WTC11 (cell line): ENCODE measurements around the gene CPNE1. TPM values are rescaled to one million over a fixed set of nuclear protein-coding genes. Genes with fewer than 3 reads are reported as not detected.

Source experiments
- ATAC-seq: fragments of 200-7000 bp; cut with Tn5 transposase; 2 replicates; pipeline ENCODE4 v1.10.0; 2021; ENCODE audit warnings: mild to moderate bottlenecking, moderate library complexity
- CTCF ChIA-PET: fragments of 300-600 bp; sonication (Branson Sonifier 250); formaldehyde crosslinking; loops from one replicate; lab custom pipeline; 2021; ENCODE audit warnings: antibody characterized with exemption; lab: Charles Lee
- POLR2A ChIA-PET: fragments of 350-600 bp; sonication (Branson Sonifier 250); formaldehyde crosslinking; loops from one replicate; lab custom pipeline; 2021; ENCODE audit warnings: antibody characterized with exemption; lab: Charles Lee
- DNase-seq: peaks from one replicate; pipeline ENCODE4 v3.0.0; 2021; ENCODE audit warnings: low spot score
- H3K27ac Mint-ChIP-seq: 2 replicates; pipeline ENCODE4 v1.8.0; 2021; ENCODE audit warnings: mixed read lengths
- H3K27me3 Mint-ChIP-seq: 2 replicates; pipeline ENCODE4 v1.8.0; 2021; ENCODE audit warnings: low read depth, mild to moderate bottlenecking, moderate library complexity, mixed read lengths
- H3K36me3 Mint-ChIP-seq: 2 replicates; pipeline ENCODE4 v1.8.0; 2021; ENCODE audit warnings: mixed read lengths
- H3K4me1 Mint-ChIP-seq: 2 replicates; pipeline ENCODE4 v1.8.0; 2022; ENCODE audit warnings: mixed read lengths
- H3K4me3 Mint-ChIP-seq: 2 replicates; pipeline ENCODE4 v1.8.0; 2021; ENCODE audit warnings: mild to moderate bottlenecking, moderate library complexity, mixed read lengths
- H3K9me3 Mint-ChIP-seq: 2 replicates; pipeline ENCODE4 v1.8.0; 2021; ENCODE audit warnings: mixed read lengths
- AFF4 ChIP-seq: sonication (generic); formaldehyde crosslinking; IDR thresholded peaks from 2 replicates; pipeline ENCODE4 v1.8.1; 2023; ENCODE audit warnings: mild to moderate bottlenecking, missing genetic modification reagents, borderline replicate concordance
- AR ChIP-seq: fragments of 250-450 bp; sonication (Bioruptor Pico); IDR thresholded peaks from 2 replicates; pipeline ENCODE4 v1.9.0; 2021; ENCODE audit warnings: mild to moderate bottlenecking
- CBFB ChIP-seq: sonication (generic); formaldehyde crosslinking; IDR thresholded peaks from 2 replicates; pipeline ENCODE4 v1.8.1; 2022; ENCODE audit warnings: mild to moderate bottlenecking, low read depth, missing genetic modification reagents
- CDX4 ChIP-seq: fragments of 250-450 bp; sonication (Bioruptor Pico); IDR thresholded peaks from 2 replicates; pipeline ENCODE4 v1.9.0; 2021; ENCODE audit warnings: moderate library complexity, mild to moderate bottlenecking, inconsistent platforms, borderline replicate concordance
- E2F4 ChIP-seq: sonication (generic); formaldehyde crosslinking; IDR thresholded peaks from 2 replicates; pipeline ENCODE4 v1.8.1; 2022; ENCODE audit warnings: low read depth, mild to moderate bottlenecking, moderate library complexity, missing genetic modification reagents, borderline replicate concordance
- ELF4 ChIP-seq: sonication (generic); formaldehyde crosslinking; IDR thresholded peaks from 2 replicates; pipeline ENCODE4 v1.8.1; 2022; ENCODE audit warnings: low read depth, mild to moderate bottlenecking, moderate library complexity, missing genetic modification reagents
- ESRRA ChIP-seq: sonication (generic); formaldehyde crosslinking; IDR thresholded peaks from 2 replicates; pipeline ENCODE4 v1.8.1; 2022; ENCODE audit warnings: mild to moderate bottlenecking, missing genetic modification reagents, borderline replicate concordance
- FOXK1 ChIP-seq: sonication (generic); formaldehyde crosslinking; IDR thresholded peaks from 2 replicates; pipeline ENCODE4 v1.8.0; 2022; ENCODE audit warnings: mild to moderate bottlenecking, moderate library complexity, missing genetic modification reagents
- FOXP1 ChIP-seq: sonication (generic); formaldehyde crosslinking; IDR thresholded peaks from 2 replicates; pipeline ENCODE4 v1.8.0; 2022; ENCODE audit warnings: missing genetic modification reagents, mild to moderate bottlenecking, moderate library complexity, borderline replicate concordance
- GTF2I ChIP-seq: fragments of 250-450 bp; sonication (Bioruptor Pico); conservative IDR thresholded peaks from 2 replicates; pipeline ENCODE4 v1.4.0; 2021; ENCODE audit warnings: mild to moderate bottlenecking
- NFYB ChIP-seq: sonication (generic); formaldehyde crosslinking; conservative IDR thresholded peaks from 2 replicates; pipeline ENCODE4 v1.8.0; 2022; ENCODE audit warnings: low read depth, missing genetic modification reagents
- RELA ChIP-seq: sonication (generic); formaldehyde crosslinking; IDR thresholded peaks from 2 replicates; pipeline ENCODE4 v1.8.1; 2022; ENCODE audit warnings: missing genetic modification reagents, mild to moderate bottlenecking, borderline replicate concordance
- SP1 ChIP-seq: sonication (generic); formaldehyde crosslinking; conservative IDR thresholded peaks from 2 replicates; pipeline ENCODE4 v1.8.1; 2022; ENCODE audit warnings: missing genetic modification reagents
- TCF7 ChIP-seq: sonication (generic); formaldehyde crosslinking; IDR thresholded peaks from 2 replicates; pipeline ENCODE4 v1.8.0; 2022; ENCODE audit warnings: mild to moderate bottlenecking, low read depth, missing genetic modification reagents, moderate library complexity
- TEAD1 ChIP-seq: sonication (generic); formaldehyde crosslinking; IDR thresholded peaks from 2 replicates; pipeline ENCODE4 v1.8.0; 2022; ENCODE audit warnings: mild to moderate bottlenecking, missing genetic modification reagents
- ZNF138 ChIP-seq: sonication (generic); formaldehyde crosslinking; conservative IDR thresholded peaks from 2 replicates; pipeline ENCODE4 v1.8.1; 2022; ENCODE audit warnings: mild to moderate bottlenecking, moderate library complexity, missing genetic modification reagents
- total RNA-seq: library from RNA; stranded (reverse); gene quantifications from 3 replicates; pipeline ENCODE4 v1.2.3, GENCODE V29; 2021
- TF ChIP-seq, protein P1 (sequence below): sonication (generic); formaldehyde crosslinking; IDR thresholded peaks from 2 replicates; pipeline ENCODE4 v1.8.1; 2022; ENCODE audit warnings: mild to moderate bottlenecking, moderate library complexity, missing genetic modification reagents
- TF ChIP-seq, protein P2 (sequence below): sonication (generic); formaldehyde crosslinking; IDR thresholded peaks from 2 replicates; pipeline ENCODE4 v1.8.1; 2023; ENCODE audit warnings: mild to moderate bottlenecking, missing genetic modification reagents

CPNE1 gene
- total RNA-seq, 1 experiment from 2014 or later: 312 TPM

- no peak overlapping the region for H3K27ac Mint-ChIP-seq
- CTCF ChIA-PET: interaction anchor here (1.2 kb wide), 1 partner anchor 11 kb away, joined by 8 read pairs; no protein-coding TSS in a partner anchor
- DNase-seq (no peak), ATAC-seq (no peak)
- TF ChIP-seq RELA (CRISPR knock-in tag): no peak
- TF ChIP-seq GTF2I: no peak
- no peak for TF ChIP-seq AR
- no peak for TF ChIP-seq AFF4 (CRISPR knock-in tag)
- no peak for TF ChIP-seq FOXP1 (CRISPR knock-in tag)
- no peak for TF ChIP-seq E2F4 (CRISPR knock-in tag)
- no peak for TF ChIP-seq TEAD1 (CRISPR knock-in tag)
- TF ChIP-seq CBFB (CRISPR knock-in tag): no peak
- no peak for TF ChIP-seq ELF4 (CRISPR knock-in tag)
- no peak for TF ChIP-seq TCF7
- TF ChIP-seq, protein P1, sequence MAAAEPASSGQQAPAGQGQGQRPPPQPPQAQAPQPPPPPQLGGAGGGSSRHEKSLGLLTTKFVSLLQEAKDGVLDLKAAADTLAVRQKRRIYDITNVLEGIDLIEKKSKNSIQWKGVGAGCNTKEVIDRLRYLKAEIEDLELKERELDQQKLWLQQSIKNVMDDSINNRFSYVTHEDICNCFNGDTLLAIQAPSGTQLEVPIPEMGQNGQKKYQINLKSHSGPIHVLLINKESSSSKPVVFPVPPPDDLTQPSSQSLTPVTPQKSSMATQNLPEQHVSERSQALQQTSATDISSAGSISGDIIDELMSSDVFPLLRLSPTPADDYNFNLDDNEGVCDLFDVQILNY (CRISPR knock-in tag): no peak
- TF ChIP-seq NFYB (CRISPR knock-in tag): no peak
- TF ChIP-seq CDX4 (CRISPR knock-in tag): no peak
- no peak for TF ChIP-seq ZNF138 (CRISPR knock-in tag)
- TF ChIP-seq, protein P2, sequence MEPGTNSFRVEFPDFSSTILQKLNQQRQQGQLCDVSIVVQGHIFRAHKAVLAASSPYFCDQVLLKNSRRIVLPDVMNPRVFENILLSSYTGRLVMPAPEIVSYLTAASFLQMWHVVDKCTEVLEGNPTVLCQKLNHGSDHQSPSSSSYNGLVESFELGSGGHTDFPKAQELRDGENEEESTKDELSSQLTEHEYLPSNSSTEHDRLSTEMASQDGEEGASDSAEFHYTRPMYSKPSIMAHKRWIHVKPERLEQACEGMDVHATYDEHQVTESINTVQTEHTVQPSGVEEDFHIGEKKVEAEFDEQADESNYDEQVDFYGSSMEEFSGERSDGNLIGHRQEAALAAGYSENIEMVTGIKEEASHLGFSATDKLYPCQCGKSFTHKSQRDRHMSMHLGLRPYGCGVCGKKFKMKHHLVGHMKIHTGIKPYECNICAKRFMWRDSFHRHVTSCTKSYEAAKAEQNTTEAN: no peak
- TF ChIP-seq FOXK1 (CRISPR knock-in tag): no peak
- no peak for TF ChIP-seq SP1 (CRISPR knock-in tag)
- TF ChIP-seq ESRRA (CRISPR knock-in tag): no peak
- peaks cover 65% of the 10 kb centered on the region for H3K36me3 Mint-ChIP-seq
- H3K4me3 Mint-ChIP-seq: no peak overlapping the region
- H3K4me1 Mint-ChIP-seq: no peaks in the 10 kb centered on the region
- POLR2A ChIA-PET: no interaction called here
- H3K27me3 Mint-ChIP-seq: no peaks in the 10 kb centered on the region
- peaks cover 4% of the 10 kb centered on the region; the same call in 1 of the 2 replicates for H3K9me3 Mint-ChIP-seq
Measured at GRCh38 chr20:35629427-35630145, 35.1 kb downstream of the CPNE1 start.
